GM13976 (cell line): ENCODE measurements around the gene FAM210A.

Experiments used
- DNase-seq: peaks from one replicate; pipeline ENCODE4 v3.0.0; 2012; ENCODE audit warnings: low spot score
- in situ Hi-C: fragments of 300-500 bp; cut with MboI; formaldehyde crosslinking; loops from one replicate; pipeline ENCODE4 v1.12.0; 2022; ENCODE audit warnings: low sequenced_read_pairs, mixed read lengths, inconsistent platforms; ENCODE audit not compliant: unreplicated experiment
- TF ChIP-seq, protein P1 (sequence below): IDR thresholded peaks from 2 replicates; pipeline ENCODE4 v1.5.1; 2012; ENCODE audit warnings: borderline replicate concordance, mild to moderate bottlenecking; ENCODE audit not compliant: insufficient read depth; ENCODE audit errors: extremely low read depth, missing control alignments, control extremely low read depth

FAM210A gene

DNA sequence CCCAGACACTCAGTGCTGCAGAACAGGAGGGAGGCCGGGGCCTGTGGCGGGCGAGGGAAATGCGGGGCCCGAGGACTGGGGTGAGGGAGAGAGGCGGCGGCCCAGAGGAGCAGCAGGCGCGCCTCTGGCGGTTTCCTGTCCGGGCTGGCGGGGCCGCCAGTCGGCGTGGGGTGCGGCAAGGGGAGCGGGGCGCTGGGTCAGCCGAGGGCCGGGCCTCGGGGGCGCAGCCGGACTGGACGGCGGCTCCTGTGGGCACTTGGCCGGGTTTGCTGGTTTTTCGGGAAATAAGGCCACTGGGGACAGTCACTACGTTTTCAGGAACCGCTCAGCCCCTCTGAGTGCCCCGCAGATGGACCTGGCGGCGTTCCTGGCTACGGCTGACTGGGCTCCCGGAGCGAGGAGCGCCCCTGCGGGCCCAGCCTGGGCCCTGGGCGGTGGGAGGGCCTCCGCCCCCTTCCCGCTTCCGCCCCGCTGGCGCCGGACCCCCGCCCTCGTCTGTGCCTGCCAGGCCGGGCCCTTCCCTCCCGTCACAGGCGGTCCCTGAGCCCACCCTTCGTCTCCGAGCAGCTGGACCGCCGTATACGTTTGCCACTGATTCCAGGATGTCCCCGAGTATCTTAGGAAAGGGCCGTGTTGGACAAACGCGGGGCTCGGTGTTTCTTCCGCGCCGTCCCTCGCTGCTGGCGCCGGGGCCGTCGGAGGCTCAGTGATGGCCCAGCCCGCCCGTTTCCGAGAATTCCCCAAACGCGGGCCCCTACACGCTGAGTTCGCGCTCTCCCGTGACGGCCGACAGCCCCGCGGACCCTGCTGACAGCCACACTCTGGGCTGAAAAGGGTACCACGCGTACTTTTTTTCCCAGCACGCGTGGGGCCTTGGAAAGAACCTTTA, 84.6 kb downstream of the FAM210A start:
- in situ Hi-C loops: loop anchor here (25.0 kb wide), 1 partner anchor 429 kb away; the partner anchor contains the start of gene LDLRAD4
- TF ChIP-seq, protein P1, sequence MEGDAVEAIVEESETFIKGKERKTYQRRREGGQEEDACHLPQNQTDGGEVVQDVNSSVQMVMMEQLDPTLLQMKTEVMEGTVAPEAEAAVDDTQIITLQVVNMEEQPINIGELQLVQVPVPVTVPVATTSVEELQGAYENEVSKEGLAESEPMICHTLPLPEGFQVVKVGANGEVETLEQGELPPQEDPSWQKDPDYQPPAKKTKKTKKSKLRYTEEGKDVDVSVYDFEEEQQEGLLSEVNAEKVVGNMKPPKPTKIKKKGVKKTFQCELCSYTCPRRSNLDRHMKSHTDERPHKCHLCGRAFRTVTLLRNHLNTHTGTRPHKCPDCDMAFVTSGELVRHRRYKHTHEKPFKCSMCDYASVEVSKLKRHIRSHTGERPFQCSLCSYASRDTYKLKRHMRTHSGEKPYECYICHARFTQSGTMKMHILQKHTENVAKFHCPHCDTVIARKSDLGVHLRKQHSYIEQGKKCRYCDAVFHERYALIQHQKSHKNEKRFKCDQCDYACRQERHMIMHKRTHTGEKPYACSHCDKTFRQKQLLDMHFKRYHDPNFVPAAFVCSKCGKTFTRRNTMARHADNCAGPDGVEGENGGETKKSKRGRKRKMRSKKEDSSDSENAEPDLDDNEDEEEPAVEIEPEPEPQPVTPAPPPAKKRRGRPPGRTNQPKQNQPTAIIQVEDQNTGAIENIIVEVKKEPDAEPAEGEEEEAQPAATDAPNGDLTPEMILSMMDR: no peak
- DNase-seq: no peak

DNA sequence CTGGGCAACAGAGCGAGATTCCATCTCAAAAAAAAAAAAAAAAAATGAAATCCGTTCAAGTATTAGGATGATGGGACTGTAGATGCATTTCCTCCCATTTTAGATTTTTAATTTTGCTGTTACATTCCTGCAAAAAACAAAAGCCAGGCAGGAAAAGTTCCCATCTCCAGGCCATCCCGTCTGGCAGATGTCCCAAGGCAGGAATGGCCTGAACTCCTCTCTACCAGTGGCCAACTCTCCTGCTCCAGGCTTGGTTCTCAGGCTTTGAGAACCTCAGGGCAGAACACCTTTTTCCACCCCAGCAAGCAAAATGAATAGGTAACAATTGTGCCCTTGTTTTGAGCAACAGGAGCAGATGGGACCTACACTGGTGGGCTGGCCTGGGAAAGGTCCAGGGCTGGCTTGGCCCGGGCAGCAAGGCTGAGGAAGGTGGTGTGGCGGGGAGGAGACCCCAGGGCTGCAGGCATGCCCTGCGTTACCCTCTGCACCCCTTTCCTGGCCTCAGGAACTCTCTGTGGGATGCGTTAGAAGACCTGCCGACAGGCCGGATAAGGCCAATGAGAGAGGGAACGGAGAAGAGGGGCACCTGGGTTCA, 86.0 kb downstream of the FAM210A start:
- in situ Hi-C loops: loop anchor here (25.0 kb wide), 1 partner anchor 428 kb away; the partner anchor contains the start of gene LDLRAD4
- no peak for DNase-seq
- TF ChIP-seq, protein P1: no peak

DNA sequence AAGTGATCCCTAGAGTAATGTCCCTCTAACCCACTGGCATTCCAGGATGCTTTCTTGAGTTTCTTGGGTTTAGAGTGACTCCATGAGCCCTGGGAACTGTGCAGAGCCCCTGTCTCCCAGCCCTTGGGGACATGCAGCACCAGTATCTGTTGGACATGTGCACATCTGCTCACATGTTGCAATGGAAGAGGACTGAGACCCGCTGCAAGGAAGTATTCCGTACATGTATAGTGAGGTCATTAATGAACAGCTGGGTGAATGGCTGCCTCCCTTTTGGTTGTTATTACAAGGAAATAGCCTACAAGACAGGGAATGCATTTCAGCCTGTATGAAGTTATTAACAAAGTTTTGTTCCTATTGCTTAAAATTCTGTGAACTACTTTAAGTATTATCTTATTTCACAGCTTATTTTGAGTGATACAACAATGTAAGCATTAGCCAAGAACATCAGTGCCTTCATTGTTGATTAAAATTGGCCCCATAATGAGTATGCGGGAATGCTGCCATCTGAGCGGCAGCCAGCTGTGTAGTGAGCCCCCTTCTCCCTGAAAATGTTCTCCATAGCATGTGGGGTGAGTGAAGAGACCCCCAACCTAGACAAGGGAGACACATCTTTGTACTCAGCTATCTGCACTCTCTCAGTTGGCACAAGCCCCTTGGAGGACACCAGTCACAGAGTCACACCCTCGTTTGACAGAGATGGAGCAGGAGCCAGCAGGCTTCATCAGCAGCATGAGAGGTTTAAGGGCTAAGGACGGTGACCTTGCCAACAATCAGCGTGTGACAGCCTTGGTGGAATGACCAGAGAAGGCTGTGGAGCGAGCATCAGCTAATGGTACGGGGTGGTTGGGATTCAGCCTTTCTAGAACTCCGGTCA, 87.4 kb downstream of the FAM210A start:
- in situ Hi-C loops: loop anchor here (25.0 kb wide), 1 partner anchor 427 kb away; the partner anchor contains the start of gene LDLRAD4
- no peak for DNase-seq
- TF ChIP-seq, protein P1: no peak

DNA sequence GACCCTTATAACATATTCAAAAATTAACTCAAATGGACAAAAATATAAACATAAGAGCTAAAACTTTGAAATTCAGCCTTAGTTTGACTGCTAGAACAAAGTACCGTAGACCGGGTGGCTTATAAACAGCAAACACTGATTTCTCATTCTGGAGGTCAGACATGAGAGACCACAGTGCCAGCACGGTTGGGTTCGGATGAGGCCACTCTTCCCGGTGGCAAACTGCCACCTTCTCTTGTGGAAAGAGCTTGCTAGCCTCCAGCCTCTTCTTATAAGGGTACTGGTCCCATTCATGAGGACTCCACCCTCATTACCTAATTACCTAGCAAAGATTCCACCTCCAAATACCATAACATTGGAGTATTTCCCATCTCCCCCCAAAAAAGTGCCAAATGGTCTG, 91.3 kb downstream of the FAM210A start:
- TF ChIP-seq, protein P1: no peak
- no peak for DNase-seq
- in situ Hi-C loops: loop anchor here (25.0 kb wide), 1 partner anchor 423 kb away; the partner anchor contains the start of gene LDLRAD4

DNA sequence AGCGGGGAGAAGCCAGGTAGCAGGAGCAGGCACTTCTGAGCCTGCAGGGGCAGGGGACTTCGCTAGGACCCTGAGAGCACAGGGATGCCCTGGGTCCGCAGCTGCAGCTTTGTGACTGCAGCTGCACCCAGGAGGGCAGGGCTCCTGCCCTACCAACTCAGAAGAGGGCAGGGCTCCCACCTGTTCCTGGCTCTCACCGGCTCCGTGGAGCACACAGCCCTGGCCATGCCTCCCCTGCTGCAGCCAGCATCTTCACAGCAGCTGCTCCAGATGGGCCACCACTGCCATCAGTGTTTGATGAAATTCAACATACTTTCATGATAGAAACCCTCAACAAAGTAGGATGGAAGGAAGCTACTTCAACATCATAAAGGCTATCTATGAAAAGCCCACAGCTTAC, 92.7 kb downstream of the FAM210A start:
- DNase-seq: no peak
- in situ Hi-C loops: loop anchor here (5.0 to 25.0 kb wide), 2 partner anchors 76 to 421 kb away; partner anchors contain the start of gene LDLRAD4
- TF ChIP-seq, protein P1: no peak
